Tibial artery (tissue), 4 donors: ENCODE measurements around the gene FHOD1.

Source experiments
- DNase-seq, 2 donors: peaks; one replicate each; pipeline ENCODE4 v3.0.0-alpha.2; 2019
- H3K27ac ChIP-seq, 2 donors: fragments of 200-600 bp; sonication (generic) in 1 of 2; 1 replicate in 1 of 2; 2 replicates in 1 of 2; pipeline ENCODE4 v1.5.1; 2018 to 2019; ENCODE audit warnings: mild to moderate bottlenecking in 1 of 2
- H3K27me3 ChIP-seq, 2 donors: fragments of 200-600 bp; sonication (generic) in 1 of 2; one replicate each; pipeline versions ENCODE4 v1.5.1 to v1.6.0; 2016 to 2019
- H3K36me3 ChIP-seq, 3 donors: fragments of 200-600 bp; sonication (generic) in 2 of 3; one replicate each; pipeline ENCODE4 v1.5.1; 2016 to 2019; ENCODE audit warnings: mild to moderate bottlenecking in 2 of 3
- H3K4me1 ChIP-seq, 4 donors: fragments of 200-600 bp; sonication (generic) in 2 of 4; 1 replicate in 3 of 4; 2 replicates in 1 of 4; pipeline ENCODE4 v1.5.1; 2016 to 2019
- H3K4me3 ChIP-seq, 2 donors: fragments of 200-600 bp; sonication (generic) in 1 of 2; 1 replicate in 1 of 2; 2 replicates in 1 of 2; pipeline ENCODE4 v1.5.1; 2018 to 2019; ENCODE audit warnings: mild to moderate bottlenecking in 2 of 2
- H3K9me3 ChIP-seq, 3 donors: fragments of 200-600 bp; sonication (generic) in 1 of 3; one replicate each; pipeline ENCODE4 v1.5.1; 2016 to 2019
- CTCF ChIP-seq, 2 experiments: fragments of 200-600 bp in 1 of 2; fragments of 450-650 bp in 1 of 2; IDR thresholded peaks; one replicate each; pipeline ENCODE4 v1.5.1; 2017 to 2019; ENCODE audit warnings: antibody characterized with exemption in 2 of 2, mild to moderate bottlenecking in 1 of 2, moderate library complexity in 1 of 2
- intact Hi-C: fragments of 100-400 bp; cut with DNase I; formaldehyde crosslinking; loops from one replicate; pipeline ENCODE4 v1.15.0; 2023; ENCODE audit warnings: low total_unique reads

FHOD1 gene

GRCh38 chr16:67247192-67248072, at the start of gene FHOD1:
FHOD1 (minus strand) TSS chr16:67247481; CDS start chr16:67247410, 71 bp downstream.
- TF ChIP-seq CTCF (IDR thresholded peaks at IDR 0.05), result no peak
- Histone ChIP-seq H3K27me3 (peaks cover 0 to 36% of the 10 kb centered on the region in 2 donors), H3K4me1 (peaks cover 0 to 60% (median 48%) of the 10 kb centered on the region in 4 donors), H3K4me3 (peak within 1 kb of the TSS; percentile 70 to 74), H3K27ac (peak within 1 kb of the TSS; percentile 75 to 83), H3K36me3 (no peaks in the 10 kb centered on the region), H3K9me3 (no peaks in the 10 kb centered on the region)
- peak; percentile 97 to 99 for DNase-seq
- intact Hi-C loops, result no loop called here

GRCh38 chr16:67296420-67296819, 49.1 kb upstream of the FHOD1 start:
- H3K36me3 ChIP-seq, result no peaks in the 10 kb centered on the region
- H3K4me1 ChIP-seq, result peaks cover 0 to 3% (median 1%) of the 10 kb centered on the region in 4 donors
- H3K27me3 ChIP-seq, result no peaks in the 10 kb centered on the region
- no peak overlapping the region for H3K4me3 ChIP-seq
- no peaks in the 10 kb centered on the region for H3K9me3 ChIP-seq
- DNase-seq, result no peak
- H3K27ac ChIP-seq, result no peak overlapping the region
- intact Hi-C loops, result no loop called here
- TF ChIP-seq CTCF (IDR thresholded peaks at IDR 0.05), result no peak

GRCh38 chr16:67294938-67295361, 47.7 kb upstream of the FHOD1 start:
- intact Hi-C loops, result no loop called here
- no peak overlapping the region for H3K27ac ChIP-seq
- H3K4me1 ChIP-seq, result no peaks in the 10 kb centered on the region
- DNase-seq, result no peak
- no peaks in the 10 kb centered on the region for H3K27me3 ChIP-seq
- no peak for TF ChIP-seq CTCF (IDR thresholded peaks at IDR 0.05)
- no peaks in the 10 kb centered on the region for H3K36me3 ChIP-seq
- no peaks in the 10 kb centered on the region for H3K9me3 ChIP-seq
- no peak overlapping the region for H3K4me3 ChIP-seq

GRCh38 chr16:67294171-67294757, 47.0 kb upstream of the FHOD1 start:
- Histone ChIP-seq H3K9me3 (no peaks in the 10 kb centered on the region), H3K4me3 (no peak overlapping the region), H3K36me3 (no peaks in the 10 kb centered on the region), H3K27ac (no peak overlapping the region), H3K4me1 (no peaks in the 10 kb centered on the region), H3K27me3 (no peaks in the 10 kb centered on the region)
- DNase-seq, result no peak
- intact Hi-C loops, result no loop called here
- TF ChIP-seq CTCF (IDR thresholded peaks at IDR 0.05), result no peak

- intact Hi-C loops, result no loop called here
- no peak for DNase-seq
- Histone ChIP-seq H3K27me3 (no peaks in the 10 kb centered on the region), H3K36me3 (peaks cover 0 to 21% (median 0%) of the 10 kb centered on the region in 3 donors), H3K27ac (no peak overlapping the region), H3K4me3 (no peak overlapping the region), H3K4me1 (no peaks in the 10 kb centered on the region), H3K9me3 (no peaks in the 10 kb centered on the region)
- TF ChIP-seq CTCF (IDR thresholded peaks at IDR 0.05), result no peak
These were observed 44.2 kb upstream of the FHOD1 start for GRCh38 chr16:67291461-67291860.
